Coronary artery (tissue), 2 donors: Measurements from ENCODE around the gene TIE1.

Source experiments
- DNase-seq: peaks from one replicate; pipeline ENCODE4 v3.0.0-alpha.2; 2017; ENCODE audit warnings: low spot score
- H3K27ac ChIP-seq, 2 donors: fragments of 200-600 bp; sonication (generic); one replicate each; pipeline ENCODE4 v1.5.1; 2016 to 2019
- H3K4me3 ChIP-seq: fragments of 200-600 bp; sonication (generic); 2 replicates; pipeline ENCODE4 v1.5.1; 2016; ENCODE audit warnings: mild to moderate bottlenecking, moderate library complexity
- TF ChIP-seq, protein P1 (sequence below): fragments of 200-600 bp; sonication (generic); IDR thresholded peaks from one replicate; pipeline ENCODE4 v1.5.1; 2019; ENCODE audit warnings: antibody characterized with exemption

TIE1 gene

DNA sequence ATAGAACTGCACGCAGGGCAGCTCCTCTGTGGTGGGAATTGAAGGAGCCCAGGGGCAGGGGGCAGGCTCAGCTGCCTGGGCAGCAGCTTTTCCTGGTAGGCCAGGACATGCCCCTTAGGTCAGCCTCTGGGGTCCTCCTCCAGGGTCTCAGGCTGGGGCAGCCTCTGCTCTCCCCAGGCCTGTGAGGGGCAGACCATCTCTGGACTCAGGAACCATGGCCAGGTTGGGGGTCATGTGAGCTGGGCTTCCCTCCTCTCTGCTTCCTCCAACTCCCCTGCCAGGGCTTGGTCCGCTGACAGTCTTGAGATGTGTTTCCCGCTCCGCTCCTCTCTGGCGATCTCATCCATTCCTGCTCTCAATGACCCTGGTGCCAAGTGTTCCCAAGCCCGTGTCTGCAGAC, 21.1 kb upstream of the TIE1 start:
- H3K27ac ChIP-seq, result no peak overlapping the region
- no peak for DNase-seq
- H3K4me3 ChIP-seq, result no peak overlapping the region
- TF ChIP-seq, protein P1, sequence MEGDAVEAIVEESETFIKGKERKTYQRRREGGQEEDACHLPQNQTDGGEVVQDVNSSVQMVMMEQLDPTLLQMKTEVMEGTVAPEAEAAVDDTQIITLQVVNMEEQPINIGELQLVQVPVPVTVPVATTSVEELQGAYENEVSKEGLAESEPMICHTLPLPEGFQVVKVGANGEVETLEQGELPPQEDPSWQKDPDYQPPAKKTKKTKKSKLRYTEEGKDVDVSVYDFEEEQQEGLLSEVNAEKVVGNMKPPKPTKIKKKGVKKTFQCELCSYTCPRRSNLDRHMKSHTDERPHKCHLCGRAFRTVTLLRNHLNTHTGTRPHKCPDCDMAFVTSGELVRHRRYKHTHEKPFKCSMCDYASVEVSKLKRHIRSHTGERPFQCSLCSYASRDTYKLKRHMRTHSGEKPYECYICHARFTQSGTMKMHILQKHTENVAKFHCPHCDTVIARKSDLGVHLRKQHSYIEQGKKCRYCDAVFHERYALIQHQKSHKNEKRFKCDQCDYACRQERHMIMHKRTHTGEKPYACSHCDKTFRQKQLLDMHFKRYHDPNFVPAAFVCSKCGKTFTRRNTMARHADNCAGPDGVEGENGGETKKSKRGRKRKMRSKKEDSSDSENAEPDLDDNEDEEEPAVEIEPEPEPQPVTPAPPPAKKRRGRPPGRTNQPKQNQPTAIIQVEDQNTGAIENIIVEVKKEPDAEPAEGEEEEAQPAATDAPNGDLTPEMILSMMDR, result no peak

DNA sequence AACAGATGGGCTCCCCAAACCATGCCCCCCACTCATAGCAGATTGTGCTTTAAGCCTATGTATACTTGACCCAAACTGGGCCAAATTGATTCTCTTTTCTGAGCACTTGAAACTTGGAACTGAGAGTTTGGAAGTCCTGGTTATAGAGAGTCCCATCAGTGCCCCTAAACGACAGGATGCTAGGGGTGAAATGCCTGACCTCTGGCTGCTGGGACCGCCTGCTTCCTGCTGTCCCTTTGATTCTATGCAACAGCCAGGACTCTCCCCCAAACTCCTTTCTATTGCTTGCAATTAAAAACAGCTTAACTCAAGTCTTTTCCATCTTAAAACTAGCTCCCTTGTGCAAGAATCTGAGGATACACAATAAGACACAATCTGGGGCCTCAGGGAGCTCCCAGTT, 20.1 kb upstream of the TIE1 start:
- H3K4me3 ChIP-seq, result no peak overlapping the region
- TF ChIP-seq, protein P1, result no peak
- H3K27ac ChIP-seq, result no peak overlapping the region
- DNase-seq, result no peak

DNA sequence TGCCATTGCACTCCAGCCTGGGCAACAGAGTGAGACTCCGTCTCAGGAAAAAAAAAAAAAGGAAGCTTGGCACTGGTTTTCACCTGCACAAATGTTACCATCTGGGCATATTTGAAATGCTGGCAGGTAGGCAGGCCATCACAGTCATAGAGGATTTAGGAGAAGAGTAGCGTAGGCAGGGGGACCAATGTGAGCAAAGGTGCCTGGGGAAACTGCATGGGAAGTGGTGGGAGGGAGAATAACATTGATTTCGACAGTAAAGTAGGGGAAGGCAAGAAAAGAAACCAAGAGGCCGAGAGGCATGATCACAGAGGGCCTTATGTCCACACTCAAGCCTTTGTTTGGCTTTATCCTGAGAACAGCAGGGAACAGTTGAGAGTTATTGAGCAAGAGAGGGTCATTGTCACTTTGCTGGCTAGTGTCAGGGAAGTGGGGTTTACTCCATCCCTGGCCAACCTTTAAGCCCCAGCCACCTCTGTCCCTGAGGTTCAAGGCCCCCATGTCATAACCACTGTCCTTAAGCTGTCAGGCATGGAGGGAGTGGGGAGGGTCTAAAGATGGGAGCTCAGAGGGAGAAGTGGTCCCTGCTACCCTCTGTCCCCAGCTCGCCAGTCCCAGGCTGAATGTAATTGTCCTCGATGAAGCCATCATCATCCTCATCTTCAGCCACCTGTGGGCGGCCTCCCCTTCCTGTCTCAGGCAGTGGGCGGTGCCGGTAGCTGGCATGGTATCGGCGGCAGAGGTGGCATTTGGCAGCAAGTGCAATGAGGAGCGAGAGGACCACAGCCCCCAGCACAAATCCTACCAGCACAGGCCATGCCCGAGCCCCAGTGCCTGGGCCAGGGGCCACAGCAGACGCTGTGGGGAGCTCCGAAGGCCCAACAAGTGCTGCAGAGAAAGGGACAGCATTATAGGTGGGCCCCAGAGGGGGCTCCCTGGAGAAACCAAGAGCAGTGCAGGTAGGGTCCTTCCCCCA, 18.3 kb upstream of the TIE1 start:
- TF ChIP-seq, protein P1, result no peak
- DNase-seq, result no peak
- H3K27ac ChIP-seq, result no peak overlapping the region

DNA sequence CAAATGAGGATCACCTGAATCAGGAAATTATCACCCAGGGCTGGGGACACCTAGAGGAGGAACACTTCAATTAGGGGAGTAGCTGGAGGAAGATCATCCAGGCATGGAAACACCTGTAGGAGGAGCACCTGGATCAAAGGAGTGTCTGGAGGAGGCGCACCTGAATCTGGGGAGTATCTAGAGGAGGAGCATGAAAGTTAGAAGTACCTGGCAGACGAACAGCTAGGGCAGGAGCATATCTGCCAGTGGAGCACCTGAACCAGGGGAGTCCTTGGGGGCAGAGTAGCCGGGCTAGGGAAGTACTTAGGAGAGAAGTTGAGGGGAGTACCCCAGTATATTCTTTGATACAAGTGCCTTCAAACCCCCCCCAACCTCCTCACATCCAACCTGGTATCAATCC, 16.7 kb upstream of the TIE1 start:
- TF ChIP-seq, protein P1, result no peak
- no peak for DNase-seq
- no peak overlapping the region for H3K27ac ChIP-seq
- no peak overlapping the region for H3K4me3 ChIP-seq

More for the DNA sequence above, 18.3 kb upstream of the TIE1 start:
- no peak overlapping the region for H3K4me3 ChIP-seq

DNA sequence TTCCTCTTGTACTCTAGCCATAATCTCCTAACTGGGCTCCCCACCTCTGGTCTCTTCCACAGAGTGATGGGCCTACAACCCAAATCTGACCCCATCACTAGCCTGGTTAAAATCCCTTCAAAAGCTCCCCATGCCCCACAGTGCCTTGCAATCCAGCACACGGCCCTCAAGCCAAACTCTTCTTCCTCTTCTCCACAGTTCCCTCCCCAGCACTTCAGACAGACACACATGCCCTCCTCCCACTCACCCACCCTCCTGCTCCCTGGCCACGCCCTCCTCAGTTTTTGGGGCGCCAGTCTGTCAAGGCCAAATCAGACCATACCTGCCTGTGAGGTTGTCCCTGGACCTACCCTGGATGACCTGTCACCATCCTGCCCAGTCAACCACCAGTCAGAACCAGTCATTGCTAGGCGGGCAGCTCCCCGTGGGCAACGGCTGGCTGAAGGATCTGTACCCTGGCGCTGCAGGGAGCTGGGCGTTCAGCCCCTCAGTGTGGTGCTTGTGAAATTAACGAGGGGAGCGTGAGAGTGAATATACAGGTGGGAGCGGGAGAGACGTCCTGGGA, 16.2 kb upstream of the TIE1 start:
- Histone ChIP-seq H3K4me3 (no peak overlapping the region), H3K27ac (no peak overlapping the region)
- TF ChIP-seq, protein P1, result no peak
- DNase-seq, result no peak

DNA sequence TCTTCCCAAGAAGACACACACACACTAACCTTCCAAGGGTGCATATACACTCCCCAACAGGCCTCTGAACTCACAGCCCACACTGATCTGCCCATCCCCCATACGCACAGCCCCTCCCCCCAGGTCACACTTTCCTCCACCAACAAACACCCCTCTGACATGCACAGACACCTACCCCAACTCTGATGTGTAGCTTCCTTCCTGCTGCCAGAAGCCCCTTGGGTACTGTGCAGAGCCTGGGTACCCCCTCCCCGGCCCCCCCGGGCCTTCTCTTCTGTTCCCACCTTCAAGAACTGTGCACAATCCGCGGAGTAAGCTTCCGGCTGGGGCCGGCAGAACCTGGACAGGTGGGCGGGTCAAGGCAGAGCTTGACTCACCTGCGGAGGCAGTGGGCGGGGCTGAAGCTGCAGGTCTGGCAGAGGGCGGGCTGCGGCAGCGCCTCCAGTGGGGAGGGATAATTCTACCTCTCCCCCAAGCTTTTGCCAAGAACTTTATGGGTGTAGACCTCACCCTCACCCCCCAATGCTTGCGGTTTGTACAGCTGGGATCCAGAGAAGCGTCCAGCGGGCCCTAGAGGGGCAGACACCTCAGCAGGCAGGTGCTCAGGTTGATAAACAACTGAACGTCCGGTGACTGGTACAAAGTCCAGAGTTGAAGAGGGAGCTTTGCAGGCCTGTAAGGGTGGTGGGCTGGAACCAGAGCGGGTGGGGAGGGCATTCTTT, 15.4 kb upstream of the TIE1 start, which contains the start of gene C1orf210:
C1orf210 (minus strand) TSS at position 313 of the 722 bp plus-strand sequence. CDS start 2,311 bp downstream, outside the sequence.
- H3K4me3 ChIP-seq, result no peak within 1 kb of the TSS
- no peak for DNase-seq
- no peak within 1 kb of the TSS for H3K27ac ChIP-seq
- TF ChIP-seq, protein P1, result no peak
